Smooth muscle cell (in vitro differentiated cells): ENCODE measurements around the gene KHNYN. TPM values are rescaled to one million over a fixed set of nuclear protein-coding genes. Genes with fewer than 3 reads are reported as not detected.
"Not testable (repeated sequence)": the region's sequence is repeated elsewhere in the genome, so short reads cannot be mapped to it uniquely, and the experiment has no call there.

Source experiments
- DNase-seq: peaks from one replicate; lab custom pipeline; 2025; ENCODE audit not compliant: unreplicated experiment; lab: John Stamatoyannopoulos, UW
- H2AFZ ChIP-seq: fragments of 200-600 bp; sonication (generic); 2 replicates; pipeline ENCODE4 v1.6.0; 2016; ENCODE audit warnings: antibody characterized with exemption, low read depth, mild to moderate bottlenecking
- H3F3A ChIP-seq: fragments of 200-600 bp; sonication (generic); 2 replicates; pipeline ENCODE4 v1.6.0; 2017; ENCODE audit warnings: antibody characterized with exemption, low read depth
- H3K27ac ChIP-seq: fragments of 200-600 bp; sonication (generic); 2 replicates; pipeline ENCODE4 v1.5.1; 2016; ENCODE audit warnings: low read depth, mild to moderate bottlenecking
- H3K27me3 ChIP-seq: fragments of 200-600 bp; sonication (generic); 2 replicates; pipeline ENCODE4 v1.6.1; 2016; ENCODE audit warnings: low read depth, mild to moderate bottlenecking
- H3K36me3 ChIP-seq: fragments of 200-600 bp; sonication (generic); 2 replicates; pipeline ENCODE4 v1.5.1; 2016; ENCODE audit warnings: low read depth
- H3K4me1 ChIP-seq: fragments of 200-600 bp; sonication (generic); 2 replicates; pipeline ENCODE4 v1.5.1; 2016; ENCODE audit warnings: low read depth
- H3K4me2 ChIP-seq: fragments of 200-600 bp; sonication (generic); 2 replicates; pipeline ENCODE4 v1.6.0; 2016; ENCODE audit warnings: mild to moderate bottlenecking
- H3K4me3 ChIP-seq: fragments of 200-600 bp; sonication (generic); 2 replicates; pipeline ENCODE4 v1.5.1; 2016; ENCODE audit warnings: mild to moderate bottlenecking
- H3K79me2 ChIP-seq: fragments of 200-600 bp; sonication (generic); 2 replicates; pipeline ENCODE4 v1.6.0; 2016; ENCODE audit warnings: low read depth, mild to moderate bottlenecking
- H3K9ac ChIP-seq: fragments of 200-600 bp; sonication (generic); 2 replicates; pipeline ENCODE4 v1.6.0; 2016; ENCODE audit warnings: low read depth
- H3K9me3 ChIP-seq: fragments of 200-600 bp; sonication (generic); replicated peaks from 2 replicates; pipeline ENCODE4 v1.5.1; 2016; ENCODE audit warnings: low read depth
- H4K20me1 ChIP-seq: fragments of 200-600 bp; sonication (generic); 2 replicates; pipeline ENCODE4 v1.6.0; 2016; ENCODE audit warnings: low read depth
- CTCF ChIP-seq: fragments of 200-600 bp; sonication (generic); IDR thresholded peaks from 2 replicates; pipeline ENCODE4 v1.5.1; 2017; ENCODE audit warnings: borderline replicate concordance, mild to moderate bottlenecking, antibody characterized with exemption; ENCODE audit not compliant: insufficient read depth, poor library complexity, severe bottlenecking
- WGBS: methylation state at CpG from one replicate; pipeline ENCODE4 v1.1.7; 2016; ENCODE audit warnings: low lambda C conversion rate; 5-methylcytosine and 5-hydroxymethylcytosine counted together
- polyA plus RNA-seq: library from polyadenylated mRNA; unstranded; fragments of >200 nt; fragmentation: Nextera tagmentation; extraction: Ambion mirVana; gene quantifications from 2 replicates; pipeline ENCODE4 v1.2.1, GENCODE V29; 2016
- total RNA-seq: library from RNA; depleted of rRNA; stranded (reverse); fragments of >200 nt; gene quantifications from 2 replicates; pipeline ENCODE4 v1.2.3, GENCODE V29; 2014

KHNYN gene
- total and polyA plus RNA-seq, 2 experiments from 2014 or later = 28.2 to 43.1 TPM

GRCh38 chr14:24463884-24464785, 34.4 kb downstream of the KHNYN start:
- Histone ChIP-seq H3K4me1 (no peaks in the 10 kb centered on the region), H3K36me3 (no peaks in the 10 kb centered on the region), H3K79me2 (no peaks in the 10 kb centered on the region), H3F3A (no peaks in the 10 kb centered on the region), H3K9me3 (no peaks in the 10 kb centered on the region), H4K20me1 (no peaks in the 10 kb centered on the region), H2AFZ (no peak overlapping the region), H3K4me2 (no peak overlapping the region), H3K9ac (no peak overlapping the region), H3K27ac (no peak overlapping the region), H3K27me3 (no peaks in the 10 kb centered on the region), H3K4me3 (no peak overlapping the region)
- TF ChIP-seq CTCF = no peak
- DNase-seq = no peak
- WGBS = 68% methylated on average over 4 of the region's 4 CpGs

GRCh38 chr14:24465368-24465767, 35.6 kb downstream of the KHNYN start:
- no peak for TF ChIP-seq CTCF
- Histone ChIP-seq H3K4me1 (no peaks in the 10 kb centered on the region), H2AFZ (no peak overlapping the region), H4K20me1 (no peaks in the 10 kb centered on the region), H3F3A (no peaks in the 10 kb centered on the region), H3K4me2 (no peak overlapping the region), H3K36me3 (no peaks in the 10 kb centered on the region), H3K9ac (no peak overlapping the region), H3K27me3 (no peaks in the 10 kb centered on the region), H3K79me2 (no peaks in the 10 kb centered on the region), H3K4me3 (no peak overlapping the region), H3K27ac (no peak overlapping the region), H3K9me3 (no peaks in the 10 kb centered on the region)
- WGBS = 99% methylated on average over 3 of the region's 3 CpGs
- DNase-seq = no peak

GRCh38 chr14:24465805-24466204, 36.1 kb downstream of the KHNYN start:
- H3K9ac ChIP-seq = no peak overlapping the region
- no peak overlapping the region for H2AFZ ChIP-seq
- H3F3A ChIP-seq = no peaks in the 10 kb centered on the region
- DNase-seq = no peak
- no peaks in the 10 kb centered on the region for H3K27me3 ChIP-seq
- H3K27ac ChIP-seq = no peak overlapping the region
- no peak overlapping the region for H3K4me3 ChIP-seq
- no peaks in the 10 kb centered on the region for H3K4me1 ChIP-seq
- H3K36me3 ChIP-seq = no peaks in the 10 kb centered on the region
- TF ChIP-seq CTCF = no peak
- H4K20me1 ChIP-seq = no peaks in the 10 kb centered on the region
- H3K79me2 ChIP-seq = no peaks in the 10 kb centered on the region
- WGBS = 91% methylated on average over 3 of the region's 3 CpGs
- no peaks in the 10 kb centered on the region for H3K9me3 ChIP-seq
- no peak overlapping the region for H3K4me2 ChIP-seq

- DNase-seq, H3F3A ChIP-seq, H3K79me2 ChIP-seq, H4K20me1 ChIP-seq, H3K4me2 ChIP-seq, H3K27me3 ChIP-seq, H3K9me3 ChIP-seq, H2AFZ ChIP-seq, H3K9ac ChIP-seq, H3K36me3 ChIP-seq, H3K4me1 ChIP-seq, H3K27ac ChIP-seq, H3K4me3 ChIP-seq: not testable (repeated sequence)
- WGBS = 93% methylated on average over 2 of the region's 2 CpGs
These were observed 40.7 kb downstream of the KHNYN start for GRCh38 chr14:24470450-24470849.
